Hematopoietic multipotent progenitor cell treated with erythropoietin and hydrocortisone succinate and interleukin-3 and kit ligand, for 6 days (in vitro differentiated cells): ENCODE measurements around the gene LPAR5.
"Not testable (repeated sequence)": the region's sequence is repeated elsewhere in the genome, so short reads cannot be mapped to it uniquely, and the experiment has no call there.

Experiments used
- DNase-seq: peaks from one replicate; pipeline ENCODE4 v3.0.0-alpha.2; 2015

The LPAR5 gene

DNA sequence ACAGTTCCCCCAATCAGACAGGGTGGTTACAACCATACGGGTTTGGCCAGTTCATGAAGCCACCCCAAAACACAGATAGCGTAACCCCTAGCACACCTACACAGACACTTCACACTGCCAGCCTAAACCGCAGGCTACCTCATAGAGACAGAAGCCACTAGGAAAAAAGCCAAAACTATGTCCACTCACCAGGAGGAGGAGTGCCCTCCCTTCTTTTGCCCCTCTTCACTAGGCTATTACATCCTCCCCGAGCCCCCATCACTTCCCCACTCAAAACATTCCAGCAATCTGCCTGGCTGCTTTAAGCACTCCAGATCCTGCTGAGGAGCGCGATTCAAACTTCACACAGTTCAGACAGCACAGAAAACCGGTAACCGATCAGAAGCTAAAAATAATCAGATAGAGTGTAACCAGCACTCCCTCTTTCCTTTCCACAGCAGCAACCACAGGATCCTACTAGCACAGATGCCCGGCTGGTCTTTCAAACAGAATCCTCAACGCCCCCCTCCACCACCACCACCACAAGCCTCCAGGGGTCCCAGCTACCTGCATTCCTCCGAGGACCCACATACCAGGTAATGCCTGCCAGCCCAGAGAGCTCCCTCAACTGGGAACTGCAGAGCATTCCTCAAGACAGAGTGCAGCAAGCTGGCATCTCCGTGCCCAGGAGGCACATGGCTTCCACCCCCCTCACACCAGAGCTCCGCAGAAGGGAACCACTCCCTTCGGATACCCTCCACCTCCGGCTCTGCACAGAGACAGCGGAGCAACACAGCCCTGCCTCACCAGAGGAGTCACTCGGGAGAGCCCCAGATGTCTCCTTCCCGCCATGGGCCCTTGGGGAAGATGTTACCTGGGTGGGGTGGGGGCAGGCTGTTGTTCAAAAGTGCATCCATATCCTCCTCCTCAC is 30.1 kb downstream of the LPAR5 start:
- DNase-seq: peak; percentile 83

DNA sequence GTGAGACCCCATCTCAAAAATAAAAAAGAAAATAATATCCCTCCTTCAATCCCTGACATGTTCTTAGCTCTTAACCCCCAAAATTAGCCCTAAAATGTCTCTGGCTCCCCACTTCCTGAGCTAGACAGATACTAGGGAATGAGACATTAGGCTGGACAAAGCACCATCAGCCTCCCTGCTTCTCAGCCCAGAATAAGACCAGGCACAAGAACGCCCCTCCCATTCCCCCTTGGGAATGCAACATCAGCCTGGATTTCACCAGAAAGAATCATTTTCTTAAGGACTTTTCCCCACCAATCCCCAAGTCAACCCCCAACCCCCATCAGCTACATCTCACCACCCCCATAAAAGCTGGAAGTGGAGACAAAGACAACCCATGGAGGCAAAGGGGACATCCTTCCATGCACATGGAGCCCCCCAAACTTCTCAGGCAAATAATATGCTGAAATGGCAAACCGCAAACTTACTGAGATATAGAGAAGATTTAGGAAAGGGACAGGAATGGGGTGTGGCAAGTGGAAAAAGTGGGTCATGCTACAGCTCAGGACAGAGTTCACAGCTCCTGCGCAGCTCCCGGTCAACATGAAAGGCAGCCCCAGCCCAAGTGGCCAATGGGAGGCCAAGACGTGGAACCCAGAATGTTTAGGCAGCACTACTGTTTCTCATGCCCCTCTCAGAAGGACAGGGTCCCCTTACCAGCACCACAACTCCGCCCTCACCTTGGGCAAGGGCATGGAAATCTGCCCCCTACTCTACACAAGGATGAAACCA is 31.3 kb downstream of the LPAR5 start:
- no peak for DNase-seq

DNA sequence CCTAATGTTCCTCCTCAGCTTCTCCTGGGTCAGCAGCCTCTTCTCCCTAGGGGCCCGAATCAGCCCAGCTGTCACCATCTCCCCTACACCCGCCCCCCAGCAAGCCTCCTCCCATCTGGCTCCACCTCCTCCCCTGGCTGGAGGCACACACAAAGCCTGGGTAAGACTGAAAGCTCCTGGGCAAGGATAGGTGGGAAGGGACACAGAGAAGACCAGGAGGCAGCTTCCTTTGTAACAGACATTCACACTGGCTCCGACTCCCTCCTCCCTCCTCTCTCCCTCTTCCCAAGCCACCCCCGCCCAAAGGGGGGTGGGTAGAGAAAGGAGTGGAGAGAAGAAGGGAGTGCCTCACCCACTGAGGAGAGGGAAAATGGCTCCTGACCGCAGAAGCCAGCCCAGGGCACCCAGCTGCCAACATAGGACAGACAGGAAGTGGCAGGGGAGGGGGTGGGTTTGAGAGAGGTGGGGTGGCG is 32.6 kb downstream of the LPAR5 start:
- DNase-seq: peak; percentile 57

DNA sequence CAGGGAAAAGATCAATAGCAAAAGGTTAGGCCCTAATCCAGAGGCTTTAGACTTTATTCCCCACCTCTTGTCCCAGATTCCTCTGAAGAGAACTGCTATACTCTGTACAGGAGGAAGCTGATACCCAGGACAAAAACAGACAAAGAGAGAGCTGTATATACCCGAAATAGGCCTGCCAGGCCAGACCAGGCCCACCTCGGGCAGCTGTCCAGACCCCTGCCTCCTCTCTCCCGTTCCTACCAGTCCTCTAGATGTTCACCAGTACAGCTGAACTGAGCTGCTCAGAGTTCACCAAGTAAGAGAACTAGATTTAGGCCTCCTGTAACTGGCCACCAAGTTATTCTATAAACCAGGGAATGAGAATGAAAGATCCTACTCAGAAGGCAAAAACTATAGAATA is 33.2 kb downstream of the LPAR5 start:
- no peak for DNase-seq

DNA sequence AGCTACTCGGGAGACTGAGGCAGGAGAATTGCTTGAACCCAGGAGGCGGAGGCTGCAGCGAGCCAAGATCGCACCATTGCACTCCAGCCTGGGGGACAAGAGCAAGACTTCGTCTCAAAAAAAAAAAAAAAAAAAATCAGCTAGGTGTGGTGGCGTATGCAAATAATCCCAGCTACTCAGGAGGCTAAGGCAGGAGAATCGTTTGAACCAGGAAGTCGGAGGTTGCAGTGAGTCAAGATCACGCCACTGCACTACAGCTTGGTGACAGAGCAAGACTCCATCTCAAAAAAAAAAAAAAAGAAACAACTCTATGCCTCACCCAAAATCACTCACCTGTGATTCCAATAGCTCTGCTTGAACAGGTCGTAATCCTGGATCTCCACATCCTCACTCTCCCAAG is 40.1 kb downstream of the LPAR5 start:
- not testable (repeated sequence) for DNase-seq

DNA sequence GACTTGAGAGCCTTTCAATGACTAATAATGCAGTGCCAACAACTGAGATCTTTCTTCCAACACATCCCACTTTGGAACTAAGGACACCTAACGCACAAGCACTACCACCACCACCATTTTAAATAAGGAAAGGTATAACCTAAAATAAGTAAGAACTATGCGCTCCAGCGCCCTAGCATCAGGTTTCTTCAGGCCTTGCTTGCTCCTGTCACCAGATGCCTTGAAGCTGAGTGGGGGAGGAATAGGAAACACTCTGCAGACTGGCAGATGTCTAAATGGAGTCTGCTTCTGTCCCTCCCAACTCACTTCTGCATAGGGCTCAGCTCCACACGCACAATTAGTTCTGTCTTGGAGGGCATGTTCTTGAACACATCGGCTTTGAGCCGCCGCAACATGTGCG is 43.7 kb downstream of the LPAR5 start:
- DNase-seq: no peak

DNA sequence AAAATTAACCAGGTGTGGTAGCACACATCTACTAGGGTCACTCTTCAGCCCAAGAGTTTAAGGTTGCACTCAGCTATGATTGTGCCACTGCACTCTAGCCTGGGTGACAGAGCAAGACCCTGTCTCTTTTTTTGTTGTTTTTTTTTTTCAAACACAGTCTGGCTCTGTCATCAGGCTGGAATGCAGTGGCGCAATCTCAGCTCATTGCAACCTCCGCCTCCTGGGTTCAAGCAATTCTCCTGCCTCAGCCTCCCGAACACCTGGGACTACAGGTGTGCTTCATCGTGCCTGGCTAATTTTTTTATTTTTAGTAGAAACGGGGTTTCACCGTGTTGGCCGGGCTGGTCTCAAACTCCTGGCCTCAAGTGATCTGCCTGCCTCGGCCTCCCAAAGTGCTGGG is 49.2 kb downstream of the LPAR5 start:
- DNase-seq: not testable (repeated sequence)

DNA sequence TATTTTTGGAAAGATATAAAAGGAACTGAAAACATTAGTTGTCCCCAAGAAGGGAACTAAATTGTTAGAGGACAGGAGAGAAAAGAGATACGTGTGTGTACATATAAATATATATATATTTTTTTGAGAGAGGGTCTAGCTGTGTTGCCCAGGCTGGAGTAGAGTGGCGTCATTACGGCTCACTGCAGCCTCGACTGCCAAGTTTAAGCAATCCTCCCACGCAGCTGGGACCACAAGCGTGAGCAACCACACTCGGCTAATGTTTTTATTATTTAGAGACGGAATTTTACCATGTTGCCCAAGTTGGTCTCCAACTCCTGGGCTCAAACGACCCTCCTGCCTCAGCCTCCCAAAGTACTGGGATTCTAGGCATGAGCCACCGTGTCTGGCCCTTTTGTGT is 51.5 kb downstream of the LPAR5 start:
- no peak for DNase-seq

DNA sequence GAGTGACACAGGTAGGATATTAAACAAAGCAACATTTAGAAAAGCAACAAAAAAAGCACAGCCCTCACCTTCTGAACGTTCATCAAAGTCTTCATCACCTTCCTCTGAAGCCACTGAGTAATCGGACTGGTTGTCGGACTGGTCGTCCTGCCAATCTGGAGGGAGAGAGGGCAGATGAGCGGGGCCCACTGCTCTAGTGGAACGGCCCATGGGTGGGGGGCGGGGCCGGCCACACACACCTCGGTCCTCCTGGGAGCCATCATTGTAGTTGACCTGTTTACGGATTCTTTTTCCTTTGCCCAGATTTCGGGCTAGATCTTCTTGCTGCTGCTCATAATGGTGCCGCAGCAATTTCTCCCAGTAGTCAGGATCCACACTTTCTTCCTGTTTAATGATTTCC is 52.8 kb downstream of the LPAR5 start:
- no peak for DNase-seq

DNA sequence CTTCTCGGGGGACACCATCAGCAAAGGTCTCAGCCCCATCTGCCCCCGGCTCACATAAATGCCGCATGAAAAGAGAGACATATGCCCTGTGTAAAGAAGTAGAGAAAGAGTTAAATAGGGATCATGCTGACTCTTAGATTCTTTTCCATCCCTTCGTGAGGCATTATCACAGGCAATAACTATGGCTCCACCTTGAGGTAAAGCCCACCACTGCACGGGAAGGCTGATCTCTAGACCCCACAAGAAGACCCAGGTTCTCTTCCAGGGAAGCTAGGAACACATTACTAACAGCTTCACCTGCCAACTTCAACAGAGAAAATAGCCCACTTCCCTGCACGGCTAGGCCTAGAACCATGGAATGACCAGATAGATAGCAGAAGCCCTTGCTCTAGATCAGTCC is 53.6 kb downstream of the LPAR5 start:
- DNase-seq: peak; percentile 29

DNA sequence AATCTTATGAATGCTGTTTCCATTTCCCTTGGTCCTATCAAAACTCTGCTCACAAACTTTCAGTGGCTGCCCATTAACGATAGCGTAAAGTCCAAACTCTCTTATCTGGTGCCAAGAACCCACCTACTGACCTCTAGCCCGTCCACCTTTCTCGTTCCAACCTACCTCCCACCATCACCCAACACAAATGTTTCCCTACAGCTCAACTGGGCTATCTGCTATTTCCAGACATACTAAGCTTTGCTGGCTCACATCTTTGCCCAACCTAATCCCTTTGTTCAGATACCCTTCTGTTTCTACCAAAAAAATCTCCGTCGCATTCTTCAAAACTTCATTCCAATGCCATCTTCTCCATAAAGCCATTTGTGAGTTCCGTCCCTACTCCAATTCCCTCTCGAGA is 60.1 kb downstream of the LPAR5 start:
- DNase-seq: no peak

DNA sequence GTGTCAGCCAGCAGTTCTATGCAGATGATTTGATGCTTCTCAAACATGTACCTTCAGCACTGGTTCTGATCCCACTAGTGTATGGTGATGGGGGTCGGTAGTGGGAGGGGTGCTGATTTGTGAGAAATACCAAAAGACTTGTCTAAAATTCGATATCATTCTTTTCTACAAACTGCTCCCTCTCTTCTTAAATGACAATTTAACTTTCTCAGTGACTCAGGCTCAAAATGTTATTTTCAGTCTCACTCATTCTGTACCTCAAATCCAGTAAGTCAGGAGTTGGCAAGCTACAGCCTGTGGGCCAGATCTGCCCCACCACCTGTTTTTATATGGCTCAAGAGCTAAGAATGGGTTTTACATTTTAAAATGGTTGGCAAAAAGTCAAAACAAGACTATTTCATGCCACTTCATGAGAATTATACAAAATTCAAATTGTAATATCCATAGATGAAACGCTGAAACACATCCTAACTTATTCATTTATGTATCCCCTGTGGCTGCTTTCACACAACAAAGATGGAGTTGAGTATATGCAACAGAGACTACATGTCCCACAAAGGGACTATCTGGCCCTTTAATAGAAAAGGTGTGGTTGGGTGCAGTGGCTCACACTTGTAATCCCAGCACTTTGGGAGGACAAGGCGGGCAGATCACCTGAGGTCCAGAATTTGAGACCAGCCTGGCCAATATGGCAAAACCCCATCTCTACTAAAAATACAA is 61.0 kb downstream of the LPAR5 start:
- no peak for DNase-seq

DNA sequence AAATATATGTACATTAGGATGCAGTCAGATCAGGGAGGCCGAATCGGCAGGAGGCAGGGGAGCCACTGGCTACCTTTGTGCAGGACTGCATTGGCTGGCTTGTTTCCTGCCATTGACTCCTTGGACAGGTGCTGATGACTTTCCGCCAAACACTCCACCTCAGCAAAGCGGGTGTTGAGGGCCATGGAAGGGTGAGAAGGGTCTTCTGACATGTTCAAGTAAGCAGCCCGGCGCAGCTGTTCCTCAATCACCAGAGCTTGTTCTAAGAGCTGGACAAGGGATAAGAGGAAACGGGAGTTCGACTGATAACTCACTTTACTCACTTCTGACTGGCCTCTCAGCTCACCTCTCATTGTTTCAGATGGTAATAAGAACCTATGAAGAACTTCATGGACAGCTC is 62.8 kb downstream of the LPAR5 start:
- DNase-seq: no peak

DNA sequence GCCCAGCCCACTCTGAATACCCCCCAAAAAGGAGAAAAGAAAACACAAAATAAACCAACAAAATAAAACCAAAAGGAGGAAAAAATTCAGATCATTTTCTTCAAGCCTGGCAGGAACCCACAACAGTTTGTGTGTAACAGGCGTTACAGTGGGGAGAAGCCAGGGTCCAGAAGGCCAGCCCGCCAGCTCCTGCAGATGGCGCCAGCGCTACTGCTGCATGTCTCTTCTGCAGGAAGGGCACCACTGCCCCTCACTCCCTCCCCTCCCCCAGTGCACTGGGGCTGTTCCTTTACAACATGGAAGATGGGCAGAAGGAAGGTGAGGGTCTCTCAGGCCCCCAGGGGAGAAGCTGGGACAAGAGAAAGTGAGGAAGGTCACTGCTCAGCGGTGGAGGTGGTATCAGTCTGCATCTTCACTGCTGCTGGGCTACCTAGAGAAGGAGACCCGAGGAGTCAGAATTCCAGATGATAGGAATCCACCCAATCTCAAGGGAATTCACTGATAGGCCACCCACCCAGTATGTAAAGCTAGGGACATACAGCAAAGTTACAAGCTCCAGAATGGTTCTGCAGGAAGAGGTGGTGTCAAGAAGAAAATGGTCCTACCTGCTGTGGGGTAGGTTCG is 65.4 kb downstream of the LPAR5 start:
- peak; percentile 74 for DNase-seq

DNA sequence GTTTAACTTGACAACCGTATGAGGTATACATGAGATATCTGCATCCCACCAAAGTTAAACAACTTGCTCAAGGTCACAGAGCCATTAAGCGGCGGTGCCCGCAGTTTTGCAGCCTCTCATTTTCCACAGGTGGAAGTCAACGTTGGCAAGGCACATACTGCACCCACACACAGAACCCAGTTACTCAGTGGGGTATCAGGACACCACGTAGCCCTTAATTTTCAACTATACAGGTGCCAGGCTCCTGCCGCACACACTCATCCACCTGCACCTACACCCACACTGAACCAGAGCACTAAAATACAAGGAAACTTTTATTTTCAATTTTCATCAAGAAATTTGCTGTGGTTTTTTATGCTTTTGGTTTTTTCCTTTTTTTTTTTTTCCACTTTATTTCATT is 66.0 kb downstream of the LPAR5 start:
- DNase-seq: no peak

DNA sequence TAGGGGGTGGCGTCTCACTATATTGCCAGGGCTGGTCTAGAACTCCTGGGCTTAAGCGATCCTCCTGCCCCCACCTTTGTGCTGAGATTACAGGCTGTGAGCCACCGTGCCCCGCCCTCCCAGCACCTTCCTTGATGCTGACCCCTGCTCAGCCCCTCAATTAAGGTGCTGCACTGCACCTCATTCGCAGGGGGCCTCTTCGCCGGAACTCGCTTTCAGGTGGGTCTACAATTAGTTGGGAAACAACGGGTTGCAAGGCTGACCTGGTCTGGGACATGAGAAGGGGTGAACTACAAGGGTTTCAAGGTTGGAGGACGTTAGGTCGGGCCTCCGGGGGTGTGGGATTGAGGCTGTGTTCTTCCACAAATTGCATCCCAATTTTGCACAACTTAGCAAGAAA is 66.4 kb downstream of the LPAR5 start:
- DNase-seq: no peak
